Measurements from ENCODE around the gene FAM120B.
"Not testable (repeated sequence)": the region's sequence is repeated elsewhere in the genome, so short reads cannot be mapped to it uniquely, and the experiment has no call there.

FAM120B gene

DNA sequence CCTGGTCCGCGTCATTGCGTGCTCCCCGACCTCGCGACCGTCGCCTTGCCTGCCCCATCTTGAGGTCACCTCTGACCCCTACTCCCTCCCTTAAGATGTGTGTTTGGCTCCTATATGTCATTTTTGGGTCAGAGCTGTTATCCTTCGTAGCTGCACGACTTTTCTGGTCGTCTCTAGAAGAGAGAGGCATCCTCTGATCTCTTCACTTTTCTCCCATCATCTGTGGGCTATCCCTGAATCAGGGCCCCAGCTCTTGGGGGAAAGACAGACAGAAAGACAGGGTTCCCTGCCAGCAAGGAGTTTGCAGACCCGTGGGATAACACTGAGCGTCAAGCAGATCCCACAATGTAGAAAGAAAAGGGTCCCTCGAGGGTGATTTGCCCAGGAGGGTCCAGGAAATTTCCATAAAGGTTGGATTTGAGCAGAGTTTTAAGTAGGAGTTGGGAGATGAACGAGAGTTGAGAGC is 555 bp downstream of the FAM120B start:
- DNase-seq = no peak

DNA sequence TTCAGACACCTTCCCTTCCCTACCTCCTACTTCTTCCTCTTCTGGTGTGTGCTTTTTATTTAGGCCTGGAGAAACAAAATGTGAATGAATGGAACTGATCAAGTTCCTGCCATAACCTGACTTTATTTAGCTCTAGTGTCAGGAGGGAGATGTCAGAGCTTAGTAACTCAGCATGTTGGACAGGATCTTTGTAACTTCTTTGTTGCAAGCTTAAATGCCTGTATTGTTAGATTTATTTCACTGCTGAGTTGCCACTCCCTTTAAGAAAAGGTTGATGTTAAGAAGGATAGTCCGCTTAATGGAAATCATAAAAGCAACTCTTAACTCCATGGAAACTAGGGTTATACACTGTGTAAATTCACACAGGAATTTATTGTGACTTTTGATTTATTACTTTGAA is 2.2 kb downstream of the FAM120B start:
- DNase-seq = no peak

DNA sequence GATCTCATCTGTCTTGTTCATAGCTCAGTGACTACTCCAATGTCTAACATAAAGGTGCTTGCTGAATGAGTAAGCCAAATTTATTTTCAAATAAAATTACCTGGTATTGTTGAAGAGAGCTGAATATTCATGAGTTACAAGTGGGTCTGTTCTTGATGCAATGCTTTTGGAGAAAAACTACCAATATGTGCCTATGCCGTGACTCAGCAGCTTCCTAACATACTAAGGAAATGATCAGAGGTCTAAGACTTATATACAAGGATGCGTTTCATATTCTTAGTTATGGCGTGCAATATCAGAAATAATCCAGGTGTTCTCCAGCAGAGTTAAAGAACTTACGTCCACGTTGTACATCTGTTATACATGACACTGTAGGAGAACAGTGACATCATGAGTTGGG is 5.1 kb downstream of the FAM120B start:
- no peak for DNase-seq

DNA sequence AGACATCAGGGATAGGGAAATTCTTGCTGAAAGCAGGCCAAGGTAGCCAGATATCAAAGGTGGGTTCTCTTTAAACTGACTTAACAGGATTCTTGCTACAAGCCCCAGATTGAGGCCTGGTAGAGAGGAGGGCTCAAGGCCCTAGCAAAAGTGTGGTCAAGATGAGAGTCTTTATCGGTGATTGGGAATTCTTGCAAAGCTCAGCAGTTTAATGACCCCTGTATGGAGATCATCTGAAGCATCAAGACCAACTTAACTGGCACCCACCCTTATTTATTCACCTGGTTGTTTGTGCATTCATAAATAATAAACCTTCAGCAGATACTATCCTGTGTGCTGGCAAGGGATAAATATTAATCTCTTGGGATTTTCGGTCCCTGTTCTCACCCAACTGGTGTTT is 6.3 kb downstream of the FAM120B start:
- DNase-seq = no peak

DNA sequence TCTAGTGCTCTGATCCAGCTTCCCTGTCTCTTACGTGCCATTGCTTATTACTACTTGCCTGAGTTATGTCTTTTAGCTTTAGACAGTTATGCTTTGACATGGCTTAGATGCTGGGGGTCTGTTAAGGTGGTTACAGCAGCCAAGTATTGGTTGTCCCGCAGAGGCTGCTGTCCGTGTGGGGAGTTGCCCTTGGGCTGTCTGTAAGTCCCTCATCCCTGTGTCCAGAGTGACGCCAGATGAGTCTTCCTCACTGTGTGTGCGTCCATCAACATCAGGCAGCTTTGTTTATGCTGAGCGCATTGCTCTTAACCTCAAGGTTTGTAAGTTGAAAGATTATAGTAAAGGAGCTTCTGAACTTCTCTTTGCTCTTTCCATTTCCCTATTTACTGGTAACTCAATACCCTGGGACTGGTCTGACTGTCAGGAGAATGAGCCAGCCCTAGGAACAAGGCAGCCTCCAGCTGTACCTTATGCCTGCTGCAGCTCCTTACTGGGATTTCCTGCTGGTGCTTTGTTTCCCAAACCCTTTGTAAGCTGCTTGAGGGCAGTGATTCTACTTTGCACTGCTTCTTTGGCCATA is 7.2 kb downstream of the FAM120B start:
- no peak for DNase-seq

DNA sequence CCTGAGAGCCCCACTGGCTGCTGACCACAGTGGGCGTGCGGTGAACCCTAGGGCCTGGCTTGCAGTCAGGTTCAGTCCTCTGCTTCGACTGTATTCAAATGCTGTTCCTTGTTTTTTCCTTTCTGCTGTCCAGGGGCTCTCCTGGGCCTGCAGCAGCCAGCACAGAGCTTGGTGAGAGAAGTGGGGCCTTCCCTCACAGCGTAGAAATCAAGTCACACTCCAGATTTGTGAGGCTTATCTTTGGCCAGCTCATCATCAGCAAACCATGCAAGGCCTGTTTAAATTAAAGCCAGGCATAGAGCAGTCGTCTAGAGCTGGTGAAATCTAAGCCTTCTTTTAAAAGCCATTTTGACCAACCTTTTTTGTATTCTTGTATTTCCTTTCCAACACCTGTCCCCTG is 8.4 kb downstream of the FAM120B start:
- no peak for DNase-seq

DNA sequence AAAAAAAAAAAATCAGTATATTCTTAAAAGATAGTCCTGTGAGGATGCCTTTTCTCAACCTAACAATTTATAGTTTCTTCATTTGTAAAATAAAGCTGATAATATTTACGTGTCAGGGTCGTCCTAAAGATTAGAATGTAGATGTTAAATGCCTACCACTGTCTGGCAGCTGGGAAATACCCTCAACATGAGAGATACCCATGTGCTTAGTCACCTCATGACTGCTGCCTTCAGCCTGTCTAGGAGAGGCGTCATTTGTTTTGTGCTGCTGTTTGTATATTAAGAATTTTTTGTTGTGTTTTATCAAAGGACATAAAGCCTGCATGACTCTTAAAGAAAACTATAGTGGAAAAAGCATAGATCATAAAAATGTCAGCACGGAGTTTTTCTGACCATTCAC is 9.5 kb downstream of the FAM120B start:
- DNase-seq = no peak

DNA sequence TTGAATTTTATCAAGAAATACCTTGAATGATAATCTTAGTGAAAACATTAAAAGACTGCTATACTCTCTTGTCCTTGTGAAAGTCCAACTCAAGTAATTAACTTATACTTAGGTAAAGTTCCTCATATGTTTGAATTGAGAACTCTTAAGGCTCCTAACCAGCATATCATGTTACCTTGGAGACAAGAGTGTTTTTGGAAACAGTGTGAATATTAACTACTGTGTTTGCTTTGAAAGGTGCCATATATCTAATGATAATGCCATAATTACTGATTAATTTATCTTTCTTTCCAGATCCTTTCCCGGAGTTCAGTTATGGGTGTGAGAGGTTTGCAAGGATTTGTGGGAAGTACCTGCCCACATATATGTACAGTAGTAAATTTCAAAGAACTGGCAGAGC is 10.5 kb downstream of the FAM120B start:
- no peak for DNase-seq

DNA sequence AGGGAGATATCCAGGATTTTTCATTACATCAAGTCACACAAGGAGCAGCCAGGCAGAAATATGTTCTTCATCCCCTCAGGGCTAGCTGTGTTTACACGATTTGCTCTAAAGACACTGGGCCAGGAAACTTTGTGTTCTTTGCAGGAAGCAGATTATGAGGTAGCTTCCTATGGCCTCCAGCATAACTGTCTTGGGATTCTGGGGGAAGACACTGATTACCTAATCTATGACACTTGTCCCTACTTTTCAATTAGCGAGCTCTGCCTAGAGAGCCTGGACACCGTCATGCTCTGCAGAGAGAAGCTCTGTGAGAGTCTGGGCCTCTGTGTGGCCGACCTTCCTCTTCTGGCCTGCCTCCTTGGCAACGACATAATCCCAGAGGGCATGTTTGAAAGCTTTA is 11.2 kb downstream of the FAM120B start:
- no peak for DNase-seq

DNA sequence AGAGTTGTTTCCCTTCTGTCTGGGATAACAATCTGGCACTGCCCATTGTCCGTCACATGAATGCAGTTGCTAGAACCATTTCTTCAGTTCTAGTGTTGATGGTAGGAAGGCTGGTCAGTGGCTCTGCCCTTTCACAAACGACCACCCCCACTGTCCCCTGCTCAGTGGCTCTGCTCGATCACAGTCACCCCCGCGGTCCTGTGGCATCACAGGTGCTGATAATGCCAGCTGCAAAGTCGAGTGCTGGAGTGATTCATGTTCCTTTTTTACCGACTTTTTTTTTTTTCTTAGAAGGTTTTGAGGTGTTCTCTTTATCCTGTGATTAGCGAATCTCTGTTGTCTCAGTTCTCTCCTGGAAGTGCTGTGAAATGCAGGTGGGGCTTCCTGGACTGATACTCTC is 22.8 kb downstream of the FAM120B start:
- DNase-seq = no peak

DNA sequence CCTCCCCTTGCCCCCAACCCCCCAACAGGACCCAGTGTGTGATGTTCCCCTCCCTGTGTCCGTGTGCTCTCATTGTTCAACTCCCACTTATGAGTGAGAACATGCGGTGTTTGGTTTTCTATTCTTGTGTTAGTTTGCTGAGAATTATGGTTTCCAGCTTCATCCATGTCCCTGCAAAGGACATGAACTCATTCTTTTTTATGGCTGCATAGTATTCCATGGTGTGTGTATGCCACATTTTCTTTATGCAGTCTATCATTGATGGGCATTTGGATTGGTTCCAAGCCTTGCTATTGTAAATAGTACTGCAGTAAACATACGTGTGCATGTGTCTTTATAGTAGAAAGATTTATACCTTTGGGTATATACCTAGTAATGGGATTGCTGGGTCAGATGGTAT is 28.6 kb downstream of the FAM120B start:
- not testable (repeated sequence) for DNase-seq

DNA sequence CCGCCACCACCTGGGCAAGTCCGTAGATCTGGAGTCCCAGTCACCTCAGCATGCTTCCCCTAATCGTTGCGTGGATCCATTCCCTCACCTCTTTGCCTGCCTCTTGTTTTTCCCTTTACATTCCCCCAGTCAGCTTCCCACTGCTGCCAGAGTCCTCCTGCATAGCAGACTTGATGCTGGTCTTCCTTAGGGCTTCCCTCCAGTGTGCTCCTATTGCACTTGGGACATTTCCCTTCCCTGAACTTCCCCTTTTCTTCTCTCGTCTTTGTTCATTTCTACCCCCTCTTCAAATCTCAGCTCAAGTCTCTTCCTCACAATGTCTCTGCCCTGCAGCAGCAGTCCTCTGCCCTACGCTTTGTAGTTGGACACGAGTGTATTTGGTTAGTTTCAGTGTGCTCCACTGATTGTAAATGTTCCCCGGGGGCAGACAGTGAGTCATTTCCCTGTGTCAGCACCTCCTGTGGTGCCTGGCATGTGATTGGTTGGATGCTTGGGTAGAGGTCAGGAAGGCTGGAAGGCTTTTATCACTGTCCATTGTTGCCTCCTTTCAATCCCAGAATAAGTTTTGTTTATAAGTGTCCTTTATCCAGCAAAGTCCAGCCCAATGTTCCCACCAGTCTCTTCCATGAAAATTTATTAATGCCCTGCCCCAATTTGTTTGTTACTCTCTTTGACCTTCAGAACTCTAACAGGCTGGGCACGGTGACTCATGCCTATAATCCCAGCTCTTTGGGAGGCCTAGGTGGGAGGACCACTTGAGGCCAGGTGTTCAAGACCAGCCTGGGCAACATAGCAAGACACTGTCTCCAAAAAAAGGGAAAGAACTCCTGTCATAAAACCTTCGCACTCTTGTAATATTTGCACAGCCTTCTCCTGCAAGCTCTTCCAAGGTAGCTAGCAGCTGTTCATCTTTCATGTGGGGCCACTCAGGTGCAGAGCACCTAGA is 38.3 kb downstream of the FAM120B start:
- DNase-seq = no peak

DNA sequence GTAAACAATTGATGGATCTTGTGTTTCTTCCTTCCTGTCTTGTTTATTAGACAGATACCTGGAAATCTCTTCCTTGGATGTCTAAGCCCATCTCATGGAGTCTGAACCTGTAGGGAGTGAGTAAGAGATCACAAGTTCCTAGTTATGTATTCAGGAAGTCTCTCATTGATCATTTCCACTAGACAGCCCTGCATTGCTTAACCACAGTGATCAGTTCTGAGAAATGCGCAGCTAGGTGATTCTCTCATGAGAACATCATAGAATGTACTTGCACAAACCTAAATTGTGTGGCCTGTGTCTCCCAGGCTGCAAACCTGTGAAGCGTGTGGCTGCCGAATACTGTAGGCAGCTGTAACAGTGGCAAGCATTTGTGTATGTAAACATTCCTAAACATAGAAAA is 39.1 kb downstream of the FAM120B start:
- DNase-seq = no peak

DNA sequence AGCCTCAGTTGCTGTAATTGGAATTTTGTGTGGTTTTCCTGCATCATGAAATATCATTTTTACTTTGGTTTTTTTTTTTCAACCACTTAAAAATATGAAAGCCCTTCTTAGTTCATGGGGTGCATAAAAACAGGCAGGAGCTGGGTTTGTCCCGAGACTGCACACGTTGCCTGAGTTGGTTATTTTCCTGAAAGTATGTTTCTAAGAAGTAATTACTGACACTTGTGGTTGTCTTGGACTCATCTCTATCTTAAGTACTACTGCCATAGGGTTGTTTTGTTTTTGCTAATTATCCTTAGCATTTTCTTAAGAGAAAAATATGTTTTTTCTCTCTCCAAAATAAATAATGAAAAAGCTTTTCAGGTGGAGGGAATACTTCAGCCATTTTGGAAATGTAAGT is 40.1 kb downstream of the FAM120B start:
- DNase-seq = no peak

DNA sequence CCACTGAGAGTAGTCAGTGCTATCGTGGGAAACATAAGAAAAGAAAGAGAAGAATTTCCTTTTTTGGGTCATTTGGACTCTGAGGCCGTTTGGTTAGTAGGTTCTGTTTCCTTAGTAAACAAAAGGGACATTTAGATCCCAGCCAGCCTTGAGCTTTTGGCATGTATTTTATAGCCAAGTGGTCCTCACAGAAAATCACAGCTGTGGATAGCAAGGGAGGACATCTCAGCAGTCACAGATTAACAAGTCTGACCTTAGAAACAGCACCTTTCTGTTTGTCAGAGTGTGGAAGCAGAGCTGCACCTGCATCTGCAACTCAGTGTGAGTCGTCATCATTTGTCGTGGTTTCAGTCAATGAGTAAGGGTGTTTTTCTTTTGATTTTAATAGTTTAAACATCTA is 40.5 kb downstream of the FAM120B start:
- no peak for DNase-seq

DNA sequence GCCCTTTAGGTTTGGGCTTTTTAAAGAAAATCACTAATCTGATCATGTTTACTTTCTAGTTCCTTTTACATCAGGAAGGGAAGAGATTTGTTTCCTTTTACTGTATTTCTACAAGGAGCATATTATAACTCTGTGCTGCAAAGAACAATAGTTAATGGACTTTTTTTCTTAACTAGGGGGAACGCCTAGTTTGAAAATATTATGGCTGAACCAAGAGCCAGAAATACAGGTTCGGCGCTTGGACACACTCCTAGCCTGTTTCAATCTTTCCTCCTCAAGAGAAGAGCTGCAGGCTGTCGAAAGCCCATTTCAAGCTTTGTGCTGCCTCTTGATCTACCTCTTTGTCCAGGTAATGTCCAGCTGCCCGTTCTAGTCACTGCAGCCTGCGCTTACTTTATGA is 41.4 kb downstream of the FAM120B start:
- DNase-seq = no peak

DNA sequence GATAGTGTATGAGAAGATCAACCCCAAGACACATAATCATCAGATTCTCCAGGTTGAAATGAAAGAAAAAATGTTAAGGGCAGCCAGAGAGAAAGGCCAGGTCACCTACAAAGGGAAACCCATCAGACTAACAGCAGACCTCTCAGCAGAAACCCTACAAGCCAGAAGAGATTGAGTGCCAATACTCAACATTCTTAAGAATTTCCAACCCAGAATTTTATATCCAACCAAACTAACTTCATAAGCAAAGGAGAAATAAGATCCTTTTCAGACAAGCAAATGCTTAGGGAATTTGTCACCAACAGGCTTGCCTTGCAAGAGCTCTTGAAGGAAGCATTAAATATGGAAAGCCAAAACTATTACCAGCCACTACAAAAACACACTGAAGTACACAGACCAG is 44.9 kb downstream of the FAM120B start:
- DNase-seq = not testable (repeated sequence)

DNA sequence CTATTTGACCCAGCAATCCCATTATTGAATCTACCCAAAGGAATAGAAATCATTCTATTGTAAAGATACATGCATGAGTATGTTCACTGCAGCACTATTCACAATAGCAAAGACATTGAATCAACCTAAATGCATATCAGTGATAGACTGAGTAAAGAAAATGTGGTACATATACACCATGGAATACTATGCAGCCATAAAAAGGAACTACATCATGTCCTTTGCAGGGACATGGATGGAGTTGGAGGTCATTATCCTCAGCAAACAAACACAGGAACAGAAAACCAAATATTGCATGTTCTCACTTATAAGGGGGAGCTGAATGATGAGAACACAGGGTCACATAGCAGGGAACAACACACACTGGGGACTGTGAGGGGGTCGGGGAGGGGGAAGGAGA is 48.6 kb downstream of the FAM120B start:
- DNase-seq = not testable (repeated sequence)

DNA sequence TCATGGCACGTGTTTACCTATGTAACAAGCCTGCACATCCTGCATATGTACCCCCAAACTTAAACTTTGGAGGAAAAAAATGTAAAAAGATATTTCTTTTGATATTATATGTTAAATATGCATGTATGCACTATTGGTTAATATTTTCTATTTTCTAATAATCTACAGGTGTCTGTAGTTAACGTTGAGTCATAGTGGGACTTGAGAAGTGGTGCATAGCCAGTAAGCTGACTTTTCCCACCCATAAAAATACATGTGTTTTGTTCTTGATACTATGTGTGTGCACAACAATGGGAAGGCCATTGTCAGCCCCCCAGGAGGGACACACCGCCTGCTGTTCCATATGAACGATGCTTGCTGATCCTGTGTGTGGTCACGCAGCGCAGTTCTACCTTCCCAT is 49.1 kb downstream of the FAM120B start:
- DNase-seq = no peak

DNA sequence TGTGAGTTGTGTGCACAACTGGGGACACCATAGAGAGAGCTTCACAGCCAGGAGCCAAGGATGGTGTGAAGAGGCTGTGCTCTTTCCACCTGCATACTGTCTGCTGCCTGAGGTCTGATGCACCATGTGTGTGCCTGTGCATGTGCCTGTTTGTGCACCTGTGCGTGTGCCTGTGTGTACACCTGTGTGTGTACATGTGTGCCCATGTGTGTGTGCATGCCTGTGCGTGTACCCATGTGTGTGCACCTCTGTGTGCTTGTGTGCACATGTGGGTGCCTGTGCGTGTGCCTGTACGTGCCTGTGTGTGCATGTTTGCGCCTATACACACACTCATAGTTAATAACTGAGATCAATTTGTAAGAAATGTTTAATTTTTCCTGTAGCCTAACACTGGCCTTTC is 51.3 kb downstream of the FAM120B start:
- DNase-seq = no peak

DNA sequence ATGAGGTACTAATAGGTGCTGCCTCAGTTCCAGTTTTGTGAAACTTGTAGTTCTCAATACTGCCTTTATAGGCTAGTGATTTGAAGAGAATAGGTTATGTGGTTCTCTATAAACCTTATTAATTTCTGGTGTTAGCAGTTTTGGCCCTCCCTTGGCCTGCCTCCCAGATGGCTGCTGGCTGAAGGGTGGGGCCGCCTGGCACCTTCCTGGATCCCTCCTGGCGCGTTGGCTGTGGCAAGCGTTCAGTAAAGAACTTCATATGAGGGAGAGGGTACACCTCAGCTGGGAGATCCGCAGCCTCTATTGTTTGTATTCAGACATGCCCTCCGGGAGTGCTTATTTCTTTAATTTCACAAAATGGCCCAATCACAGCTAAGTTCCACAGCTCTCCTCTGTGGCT is 51.9 kb downstream of the FAM120B start:
- no peak for DNase-seq

DNA sequence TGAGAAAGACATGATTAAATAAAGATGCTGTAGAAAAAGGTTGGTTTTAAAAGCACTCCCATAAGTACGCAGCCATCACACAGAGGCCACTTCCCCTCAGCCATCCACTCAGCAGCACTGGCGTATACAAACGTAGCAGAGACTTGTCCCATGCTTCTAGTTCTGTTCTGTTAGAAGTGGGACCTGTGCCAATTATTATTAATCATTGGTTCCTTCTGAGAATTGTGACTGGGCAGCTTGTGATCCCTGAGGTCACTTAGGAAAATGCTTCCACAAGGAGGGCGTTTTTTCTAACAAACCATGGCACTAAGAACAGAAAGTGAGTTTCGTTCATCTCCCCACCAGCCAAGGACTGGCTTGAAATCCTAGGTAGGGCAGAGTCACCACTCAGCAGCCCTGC is 53.9 kb downstream of the FAM120B start:
- DNase-seq = no peak

DNA sequence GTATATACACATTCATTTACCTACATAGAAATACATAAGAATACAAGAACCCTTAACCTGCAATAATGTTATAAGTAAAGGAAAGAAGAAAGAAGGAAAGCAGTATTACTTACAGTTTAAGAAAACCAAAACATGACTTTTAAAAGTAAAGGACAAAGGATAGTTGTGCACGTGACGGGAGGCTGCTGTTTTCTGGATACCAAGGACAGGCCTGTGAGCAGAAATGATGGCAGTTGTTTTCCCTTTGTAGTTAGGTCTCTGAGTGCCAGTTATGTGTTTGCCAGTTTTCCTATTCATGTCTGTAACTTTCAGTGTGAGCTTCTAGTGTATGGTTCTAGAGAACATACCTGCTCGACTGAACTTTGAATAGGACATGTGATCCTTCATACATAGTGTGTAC is 54.8 kb downstream of the FAM120B start:
- DNase-seq = no peak

DNA sequence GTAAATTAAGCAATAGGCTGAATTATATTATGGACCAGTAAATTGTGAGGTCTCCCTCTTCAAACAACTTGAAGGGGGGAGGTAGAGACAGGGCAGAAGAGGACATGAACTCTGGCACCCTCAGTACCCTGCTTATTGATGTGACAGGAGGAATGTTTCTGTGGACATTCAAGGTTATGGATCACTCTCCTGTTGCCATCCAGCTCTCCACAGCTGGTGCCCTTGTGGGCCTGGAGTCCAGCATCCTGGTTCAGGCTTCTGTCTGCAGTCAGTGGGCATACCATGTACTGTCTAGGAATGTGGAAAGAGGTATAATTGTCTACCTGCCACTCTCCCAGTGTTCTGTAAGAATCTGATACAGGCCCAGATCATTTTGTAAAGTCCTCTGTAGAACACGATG is 55.6 kb downstream of the FAM120B start:
- no peak for DNase-seq

DNA sequence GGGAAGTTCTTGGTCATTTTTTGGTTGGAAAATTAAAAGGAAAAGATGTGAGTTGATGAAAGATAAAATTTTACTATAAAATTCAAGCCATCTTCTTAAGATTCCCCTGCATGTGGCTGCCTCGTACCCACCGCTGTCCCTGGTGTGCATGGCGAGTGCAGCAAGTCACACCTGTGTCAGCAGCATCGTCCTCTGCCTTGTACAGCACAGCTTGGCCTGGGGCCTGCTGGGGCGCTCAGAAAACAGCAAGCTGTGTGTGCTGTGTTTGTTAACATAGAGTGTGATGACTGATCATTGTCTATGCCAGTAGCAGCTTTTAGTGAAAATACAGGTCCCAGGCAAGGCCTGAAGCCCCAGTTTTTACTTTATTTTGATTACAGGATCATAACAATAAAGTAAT is 56.7 kb downstream of the FAM120B start:
- no peak for DNase-seq

Measured in RPMI8226 (cell line).